ENCODE measurements around the gene PTPRB. TPM values are rescaled to one million over a fixed set of nuclear protein-coding genes. Genes with fewer than 3 reads are reported as not detected.

PTPRB gene
- total RNA-seq, 6 donors from 2014 or later = 68.8 to 113 (median 80.8) TPM

DNA sequence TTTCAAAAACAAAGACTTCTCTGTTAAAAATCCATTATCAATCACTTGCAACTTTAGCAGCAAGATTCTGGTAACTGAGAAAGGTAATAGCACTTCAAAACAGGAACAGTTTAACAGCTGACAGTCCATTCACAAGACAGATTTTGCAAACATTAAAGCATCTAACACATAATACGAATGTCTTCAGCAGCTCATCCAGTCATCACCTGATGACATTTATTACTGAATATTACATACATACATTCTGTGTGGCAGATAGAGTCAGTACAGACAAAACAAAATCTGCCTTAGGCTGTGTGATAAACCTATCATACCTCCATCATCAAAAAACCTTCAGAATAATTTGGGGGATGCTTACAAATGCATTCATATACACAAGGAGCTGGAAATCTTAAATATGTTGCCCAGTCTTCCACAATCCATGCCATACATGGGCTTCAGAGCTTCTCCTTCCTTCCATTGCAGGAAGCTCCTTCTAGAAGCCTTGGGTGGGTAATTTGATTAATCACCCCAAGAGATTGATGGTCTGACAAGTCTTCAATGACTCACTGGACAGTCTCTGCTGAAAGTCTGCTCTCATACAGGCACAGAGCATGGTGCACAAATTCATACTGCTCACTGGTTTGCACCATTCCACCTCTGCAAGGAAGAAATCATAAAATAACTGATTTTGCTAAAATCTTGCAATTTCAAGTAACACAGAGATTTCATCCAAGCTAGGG lies 1.6 kb upstream of the PTPRB start:
- 80 to 82% methylated on average over 1 of the region's 1 CpG for WGBS, 2 donors
- Histone ChIP-seq H3K27me3 (no peaks in the 10 kb centered on the region), H3K4me3 (no peak overlapping the region), H3K9me3 (no peaks in the 10 kb centered on the region), H3K4me1 (peaks cover 0 to 5% (median 0%) of the 10 kb centered on the region in 4 donors), H3K27ac (no peak overlapping the region), H3K36me3 (no peaks in the 10 kb centered on the region)
- DNase-seq (no peak), ATAC-seq (ENCODE audit: low FRiP score in 2 of 2) (no peak)
- TF ChIP-seq POLR2AphosphoS5 (IDR thresholded peaks at IDR 0.05) = no peak
- no peak for TF ChIP-seq EP300 (IDR thresholded peaks at IDR 0.05)
- TF ChIP-seq, protein P1, sequence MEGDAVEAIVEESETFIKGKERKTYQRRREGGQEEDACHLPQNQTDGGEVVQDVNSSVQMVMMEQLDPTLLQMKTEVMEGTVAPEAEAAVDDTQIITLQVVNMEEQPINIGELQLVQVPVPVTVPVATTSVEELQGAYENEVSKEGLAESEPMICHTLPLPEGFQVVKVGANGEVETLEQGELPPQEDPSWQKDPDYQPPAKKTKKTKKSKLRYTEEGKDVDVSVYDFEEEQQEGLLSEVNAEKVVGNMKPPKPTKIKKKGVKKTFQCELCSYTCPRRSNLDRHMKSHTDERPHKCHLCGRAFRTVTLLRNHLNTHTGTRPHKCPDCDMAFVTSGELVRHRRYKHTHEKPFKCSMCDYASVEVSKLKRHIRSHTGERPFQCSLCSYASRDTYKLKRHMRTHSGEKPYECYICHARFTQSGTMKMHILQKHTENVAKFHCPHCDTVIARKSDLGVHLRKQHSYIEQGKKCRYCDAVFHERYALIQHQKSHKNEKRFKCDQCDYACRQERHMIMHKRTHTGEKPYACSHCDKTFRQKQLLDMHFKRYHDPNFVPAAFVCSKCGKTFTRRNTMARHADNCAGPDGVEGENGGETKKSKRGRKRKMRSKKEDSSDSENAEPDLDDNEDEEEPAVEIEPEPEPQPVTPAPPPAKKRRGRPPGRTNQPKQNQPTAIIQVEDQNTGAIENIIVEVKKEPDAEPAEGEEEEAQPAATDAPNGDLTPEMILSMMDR (IDR thresholded peaks at IDR 0.05) = no peak
- no peak for TF ChIP-seq POLR2A (IDR thresholded peaks at IDR 0.05)

DNA sequence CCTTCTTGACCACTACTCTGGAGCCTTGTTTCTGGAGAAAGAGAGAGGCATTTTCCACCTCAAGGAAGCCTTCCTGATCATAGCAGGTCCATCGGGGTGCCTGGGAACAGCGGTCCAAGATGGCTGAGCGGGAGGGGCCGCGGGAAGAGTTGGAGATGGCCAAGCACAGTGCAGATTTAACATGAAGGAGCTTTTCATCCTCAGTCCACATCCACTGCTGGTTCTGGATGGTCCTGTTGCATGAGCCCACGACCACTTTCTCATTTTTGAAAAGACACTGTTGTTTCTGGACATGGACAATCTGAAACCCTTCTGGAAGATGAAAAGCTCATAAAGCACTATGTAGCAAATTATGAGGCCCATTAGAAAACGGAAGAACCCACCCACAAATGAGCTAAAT lies 1.5 kb downstream of the PTPRB start:
- Histone ChIP-seq H3K36me3 (no peaks in the 10 kb centered on the region), H3K27ac (peak overlapping the region in 3 of 4 donors; percentile 10 to 84 (median 62)), H3K4me1 (no peaks in the 10 kb centered on the region), H3K9me3 (no peaks in the 10 kb centered on the region), H3K27me3 (no peaks in the 10 kb centered on the region), H3K4me3 (peak overlapping the region in 3 of 4 donors; percentile 15 to 36 (median 26))
- ATAC-seq (ENCODE audit: low FRiP score in 2 of 2) (no peak), DNase-seq (peak in 1 of 2 donors; percentile 2)
- TF ChIP-seq, protein P1 (IDR thresholded peaks at IDR 0.05) = no peak
- TF ChIP-seq POLR2AphosphoS5 (IDR thresholded peaks at IDR 0.05) (no peak), EP300 (IDR thresholded peaks at IDR 0.05) (no peak), POLR2A (IDR thresholded peaks at IDR 0.05) (no peak)
- 74 to 76% methylated on average over 7 of the region's 7 CpGs for WGBS, 2 donors

DNA sequence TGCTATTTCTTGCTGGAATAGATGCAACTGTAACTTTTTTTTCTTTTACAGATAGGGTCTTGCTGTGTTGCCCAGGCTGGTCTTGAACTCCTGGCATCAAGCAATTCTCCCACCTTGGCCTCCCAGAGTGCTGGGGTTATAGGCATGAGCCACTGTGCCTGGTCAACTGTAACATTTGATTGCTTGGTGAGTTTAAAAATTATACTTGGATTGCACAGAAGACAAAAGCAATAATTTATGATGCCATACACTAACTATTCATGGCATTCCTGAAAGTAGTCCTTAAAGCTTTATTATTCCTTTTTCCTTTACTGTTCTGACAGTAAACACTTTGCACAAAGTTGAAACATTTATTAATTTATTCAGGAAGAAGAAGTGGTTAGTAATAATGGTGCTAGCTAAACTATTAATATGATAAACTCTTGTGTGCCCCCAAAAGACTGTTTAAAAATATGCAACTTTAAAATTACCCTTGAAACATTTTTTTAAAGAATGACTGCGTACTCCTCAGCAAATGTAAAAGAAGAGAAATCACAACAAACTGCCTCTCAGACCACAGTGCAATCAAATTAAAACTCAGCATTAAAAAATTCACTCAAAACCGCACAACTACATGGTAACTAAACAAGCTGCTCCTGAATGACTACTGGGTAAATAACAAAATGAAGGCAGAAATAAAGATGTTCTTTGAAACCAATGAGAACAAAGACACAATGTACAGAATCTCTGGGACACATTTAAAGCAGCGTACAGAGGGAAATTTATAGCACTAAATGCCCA lies 8.3 kb downstream of the PTPRB start:
- TF ChIP-seq POLR2A (IDR thresholded peaks at IDR 0.05) = no peak
- TF ChIP-seq, protein P1 (IDR thresholded peaks at IDR 0.05) = no peak
- TF ChIP-seq EP300 (IDR thresholded peaks at IDR 0.05) = no peak
- TF ChIP-seq POLR2AphosphoS5 (IDR thresholded peaks at IDR 0.05) = no peak
- Histone ChIP-seq H3K27me3 (no peaks in the 10 kb centered on the region), H3K36me3 (no peaks in the 10 kb centered on the region), H3K4me1 (no peaks in the 10 kb centered on the region), H3K27ac (peak overlapping the region in 2 of 4 donors; percentile 54 to 74), H3K9me3 (no peaks in the 10 kb centered on the region), H3K4me3 (no peak overlapping the region)
- no peak for DNase-seq
- no peak for ATAC-seq (ENCODE audit: low FRiP score in 2 of 2)
- 74 to 81% methylated on average over 3 of the region's 3 CpGs for WGBS, 2 donors

DNA sequence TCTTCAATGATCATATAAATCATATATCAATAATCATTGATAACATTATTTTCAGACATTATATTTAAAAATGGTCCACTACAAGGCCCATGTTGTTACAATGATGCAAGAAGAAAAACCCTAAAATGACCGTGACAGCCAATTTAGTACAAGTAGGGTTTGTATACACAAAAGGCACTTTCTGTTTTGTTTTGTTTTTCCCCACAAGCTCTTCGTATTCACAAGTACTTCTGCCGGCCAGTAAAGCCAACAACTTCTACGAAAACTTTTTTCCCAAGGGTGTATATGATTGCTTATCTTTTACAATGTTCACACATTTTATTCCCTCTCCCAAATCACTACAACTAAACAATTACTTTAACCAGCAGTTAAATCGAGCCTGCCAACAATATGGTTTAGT lies 9.6 kb downstream of the PTPRB start:
- H3K4me3 ChIP-seq = peak overlapping the region in 2 of 4 donors; percentile 25 to 26
- no peaks in the 10 kb centered on the region for H3K4me1 ChIP-seq
- TF ChIP-seq, protein P1 (IDR thresholded peaks at IDR 0.05) = no peak
- H3K36me3 ChIP-seq = no peaks in the 10 kb centered on the region
- no peaks in the 10 kb centered on the region for H3K27me3 ChIP-seq
- H3K9me3 ChIP-seq = no peaks in the 10 kb centered on the region
- DNase-seq (no peak), ATAC-seq (ENCODE audit: low FRiP score in 2 of 2) (no peak)
- peak overlapping the region; percentile 21 to 74 (median 40) for H3K27ac ChIP-seq
- 42 to 58% methylated on average over 5 of the region's 5 CpGs for WGBS, 2 donors
